Measurements from ENCODE around the gene CSGALNACT2.

- TF ChIP-seq EZH2 (IDR thresholded peaks at IDR 0.05; ENCODE audit: insufficient read depth, poor library complexity, severe bottlenecking) = no peak
- TF ChIP-seq EZH2phosphoT487 (IDR thresholded peaks at IDR 0.05; ENCODE audit: insufficient read depth, low read depth) = no peak
These were observed 96.3 kb downstream of the CSGALNACT2 start for GRCh38 chr10:43234471-43235041.

Data from GM23248 (cell line).